GM12878 (cell line): Measurements from ENCODE around the gene FBXO4. TPM values are rescaled to one million over a fixed set of nuclear protein-coding genes. Genes with fewer than 3 reads are reported as not detected.

Experiments
- ATAC-seq: fragments of 200-7000 bp; cut with Tn5 transposase; 3 replicates; pipeline ENCODE4 v1.9.1; 2020; ENCODE audit warnings: mild to moderate bottlenecking, moderate library complexity
- BruUV-seq: library from RNA; stranded (reverse); fragments of 400-500 nt; replicated peaks from 2 replicates; lab custom pipeline; 2021; lab: Mats Ljungman, UMichigan
- CTCF ChIA-PET: fragments of 300-600 bp; sonication (Branson Sonifier 250); formaldehyde crosslinking; extraction: SDS; loops from one replicate; lab custom pipeline; 2021; ENCODE audit warnings: inconsistent platforms; lab: Yijun Ruan, JAX
- POLR2A ChIA-PET: fragments of 350-600 bp; formaldehyde crosslinking; extraction: SDS; loops from one replicate; lab custom pipeline; 2021; ENCODE audit warnings: inconsistent platforms; lab: Charles Lee
- RAD21 ChIA-PET: fragments of 300-600 bp; sonication (Branson Sonifier 250); formaldehyde crosslinking; loops from one replicate; lab custom pipeline; 2023; ENCODE audit warnings: antibody characterized with exemption; ENCODE audit not compliant: unreplicated experiment; lab: Charles Lee
- SMC1A ChIA-PET: fragments of 300-600 bp; sonication (Branson Sonifier 250); formaldehyde crosslinking; loops from one replicate; lab custom pipeline; 2023; ENCODE audit not compliant: unreplicated experiment, uncharacterized antibody; lab: Charles Lee
- DNase-seq: peaks from one replicate; pipeline ENCODE4 v3.0.0-alpha.2; 2011; ENCODE audit warnings: low read depth, low spot score
- FAIRE-seq: peaks from 3 replicates; lab custom pipeline; 2011; peaks lifted over from hg19 to GRCh38; lab: Jason Lieb, UNC
- H2AFZ ChIP-seq: 2 replicates; pipeline ENCODE4 v1.6.0; 2011; ENCODE audit warnings: low read depth, low read length, control low read depth; ENCODE audit not compliant: control insufficient read depth
- H3K27ac ChIP-seq: 2 replicates; pipeline ENCODE4 v1.5.1; 2011; ENCODE audit warnings: control low read depth; ENCODE audit not compliant: control insufficient read depth, insufficient read depth
- H3K27me3 ChIP-seq, 2 experiments: replicated peaks in 1 of 2; 2 replicates each; pipeline versions ENCODE4 v1.6.0 to v1.6.1; 2011; ENCODE audit warnings: low read length in 1 of 2; ENCODE audit not compliant: control insufficient read depth in 2 of 2, insufficient read depth in 2 of 2
- H3K36me3 ChIP-seq, 2 experiments: 2 replicates each; pipeline ENCODE4 v1.5.1; 2011; ENCODE audit warnings: low read length in 1 of 2; ENCODE audit not compliant: control insufficient read depth in 2 of 2, insufficient read depth in 2 of 2
- H3K4me1 ChIP-seq: 2 replicates; pipeline ENCODE4 v1.6.1; 2011; ENCODE audit warnings: mild to moderate bottlenecking, low read length, moderate library complexity, mixed read lengths; ENCODE audit not compliant: control insufficient read depth, insufficient read depth
- H3K4me2 ChIP-seq: 2 replicates; pipeline ENCODE4 v1.6.0; 2011; ENCODE audit warnings: control low read depth; ENCODE audit not compliant: control insufficient read depth, insufficient read depth
- H3K4me3 ChIP-seq: fragments of 200-600 bp; sonication (generic); 2 replicates; pipeline ENCODE4 v1.5.1; 2016
- H3K79me2 ChIP-seq: 2 replicates; pipeline ENCODE4 v1.6.0; 2011; ENCODE audit warnings: low read length; ENCODE audit not compliant: control insufficient read depth, insufficient read depth
- H3K9ac ChIP-seq: 2 replicates; pipeline ENCODE4 v1.8.0; 2011; ENCODE audit warnings: low read length, control low read depth, mixed read lengths; ENCODE audit not compliant: control insufficient read depth, insufficient read depth
- H3K9me3 ChIP-seq: replicated peaks from 3 replicates; pipeline ENCODE4 v1.5.1; 2011; ENCODE audit warnings: mild to moderate bottlenecking, low read length; ENCODE audit not compliant: control insufficient read depth, insufficient read depth
- H4K20me1 ChIP-seq: 2 replicates; pipeline ENCODE4 v1.6.0; 2011; ENCODE audit not compliant: control insufficient read depth, insufficient read depth
- BCL11A ChIP-seq: IDR thresholded peaks from 2 replicates; pipeline ENCODE4 v1.6.1; 2011; ENCODE audit warnings: low read depth, low read length
- CREM ChIP-seq: IDR thresholded peaks from 2 replicates; pipeline ENCODE4 v1.6.1; 2014; ENCODE audit warnings: antibody characterized with exemption, low read depth
- KDM1A ChIP-seq: fragments of 200-600 bp; sonication (generic); IDR thresholded peaks from 2 replicates; pipeline ENCODE4 v1.6.1; 2016; ENCODE audit warnings: borderline replicate concordance
- LARP7 ChIP-seq: fragments of 450-650 bp; IDR thresholded peaks from 2 replicates; pipeline ENCODE4 v1.6.1; 2017; ENCODE audit warnings: mild to moderate bottlenecking
- PML ChIP-seq: IDR thresholded peaks from 2 replicates; pipeline ENCODE4 v1.6.1; 2012; ENCODE audit warnings: low read length, inconsistent platforms
- YBX1 ChIP-seq: fragments of 450-650 bp; IDR thresholded peaks from 2 replicates; pipeline ENCODE4 v1.6.1; 2016; ENCODE audit warnings: antibody characterized with exemption
- ZNF384 ChIP-seq: IDR thresholded peaks from 2 replicates; pipeline ENCODE4 v1.6.1; 2012; ENCODE audit warnings: low read depth, mild to moderate bottlenecking, low read length, improper control_type of control experiment, borderline replicate concordance
- ZSCAN29 ChIP-seq: fragments of 450-650 bp; IDR thresholded peaks from 2 replicates; pipeline ENCODE4 v1.6.1; 2017; ENCODE audit warnings: mild to moderate bottlenecking, moderate library complexity
- WGBS: methylation state at CpG from one replicate; pipeline ENCODE4 v1.1.6; 2016; ENCODE audit warnings: low lambda C conversion rate; ENCODE audit not compliant: insufficient replicate concordance, insufficient coverage; ENCODE audit errors: missing lambda C conversion rate; 5-methylcytosine and 5-hydroxymethylcytosine counted together
- in situ Hi-C: fragments of 300-500 bp; cut with MboI; formaldehyde crosslinking; loops from 9 replicates; pipeline ENCODE4 v1.14.3; 2018; ENCODE audit warnings: mixed read lengths
- intact Hi-C: fragments of 100-400 bp; cut with micrococcal nuclease; formaldehyde crosslinking; loops from one replicate; pipeline ENCODE4 v1.14.2; 2022; ENCODE audit not compliant: unreplicated experiment
- polyA plus RNA-seq, 11 experiments: library from polyadenylated mRNA; depleted of rRNA in 4 of 11; unstranded in 6 of 11; stranded (reverse) in 5 of 11; fragments of >200 nt; fragmentation: Nextera tagmentation in 4 of 11; fragmentation: Illumina TruSeq in 1 of 11; extraction: Ambion mirVana in 4 of 11; extraction: Trizol in 1 of 11; gene quantifications; 1 replicate in 1 of 11; 2 replicates in 10 of 11; pipeline versions ENCODE4 v1.2.1 to v1.2.3, GENCODE V29; 2011 to 2016; ENCODE audit warnings: inconsistent platforms in 2 of 11, missing spikeins in 2 of 11, low read depth in 1 of 11
- total RNA-seq, 4 experiments: library from RNA; depleted of rRNA in 3 of 4; stranded (reverse); fragments of >200 nt in 3 of 4; fragmentation: Illumina TruSeq in 1 of 4; extraction: Trizol in 1 of 4; gene quantifications; 2 replicates each; pipeline versions ENCODE4 v1.2.1 to v1.2.3, GENCODE V29; 2013 to 2021
- TF ChIP-seq, protein P1 (sequence below): IDR thresholded peaks from 2 replicates; pipeline ENCODE4 v1.6.1; 2011; ENCODE audit warnings: borderline replicate concordance, low read depth, mild to moderate bottlenecking, moderate library complexity, low read length; ENCODE audit not compliant: insufficient read depth, poor library complexity, severe bottlenecking
- TF ChIP-seq, protein P2 (sequence below): fragments of 450-650 bp; formaldehyde crosslinking; IDR thresholded peaks from 2 replicates; pipeline ENCODE4 v1.4.0; 2020; ENCODE audit warnings: mild to moderate bottlenecking, moderate library complexity

Gene FBXO4
- total and polyA plus RNA-seq, 10 of the 15 experiments (the other 5 are each of a cell fraction or from before 2014, with no cell fraction given): 7.2 to 30.5 (median 19.6) TPM

DNA sequence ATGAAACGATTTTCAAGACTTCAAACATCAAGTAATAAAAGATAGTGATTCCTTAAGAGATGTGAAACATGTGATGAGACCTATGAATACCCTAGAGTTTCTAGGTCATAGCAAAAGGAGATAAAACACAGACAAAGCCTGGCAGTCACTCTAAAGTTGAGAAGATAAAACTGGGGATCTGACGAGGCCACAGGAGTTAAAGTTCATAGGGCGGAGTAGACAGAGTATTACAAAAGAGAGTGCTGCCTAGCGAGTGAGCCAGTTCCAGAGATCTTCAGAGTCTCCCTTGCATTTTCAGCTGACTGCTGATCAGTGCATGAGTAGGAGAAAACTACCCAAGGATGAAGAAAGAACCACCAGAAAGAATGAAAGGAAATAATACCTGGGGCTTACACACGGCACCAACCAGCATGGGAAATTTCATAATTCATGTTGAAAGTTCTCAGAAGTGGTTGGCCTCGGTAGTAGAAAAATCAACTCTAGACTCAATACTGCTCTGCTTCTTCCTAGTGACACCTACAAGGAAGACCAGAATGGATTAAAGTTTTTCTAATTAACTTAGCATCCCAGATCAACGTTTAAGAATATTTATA lies 30.4 kb downstream of the FBXO4 start (continued):
- no peak for TF ChIP-seq LARP7
- no peak for TF ChIP-seq PML
- TF ChIP-seq, protein P1, sequence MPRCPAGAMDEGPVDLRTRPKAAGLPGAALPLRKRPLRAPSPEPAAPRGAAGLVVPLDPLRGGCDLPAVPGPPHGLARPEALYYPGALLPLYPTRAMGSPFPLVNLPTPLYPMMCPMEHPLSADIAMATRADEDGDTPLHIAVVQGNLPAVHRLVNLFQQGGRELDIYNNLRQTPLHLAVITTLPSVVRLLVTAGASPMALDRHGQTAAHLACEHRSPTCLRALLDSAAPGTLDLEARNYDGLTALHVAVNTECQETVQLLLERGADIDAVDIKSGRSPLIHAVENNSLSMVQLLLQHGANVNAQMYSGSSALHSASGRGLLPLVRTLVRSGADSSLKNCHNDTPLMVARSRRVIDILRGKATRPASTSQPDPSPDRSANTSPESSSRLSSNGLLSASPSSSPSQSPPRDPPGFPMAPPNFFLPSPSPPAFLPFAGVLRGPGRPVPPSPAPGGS: no peak
- TF ChIP-seq ZNF384: no peak
- no peak for TF ChIP-seq YBX1
- TF ChIP-seq, protein P2, sequence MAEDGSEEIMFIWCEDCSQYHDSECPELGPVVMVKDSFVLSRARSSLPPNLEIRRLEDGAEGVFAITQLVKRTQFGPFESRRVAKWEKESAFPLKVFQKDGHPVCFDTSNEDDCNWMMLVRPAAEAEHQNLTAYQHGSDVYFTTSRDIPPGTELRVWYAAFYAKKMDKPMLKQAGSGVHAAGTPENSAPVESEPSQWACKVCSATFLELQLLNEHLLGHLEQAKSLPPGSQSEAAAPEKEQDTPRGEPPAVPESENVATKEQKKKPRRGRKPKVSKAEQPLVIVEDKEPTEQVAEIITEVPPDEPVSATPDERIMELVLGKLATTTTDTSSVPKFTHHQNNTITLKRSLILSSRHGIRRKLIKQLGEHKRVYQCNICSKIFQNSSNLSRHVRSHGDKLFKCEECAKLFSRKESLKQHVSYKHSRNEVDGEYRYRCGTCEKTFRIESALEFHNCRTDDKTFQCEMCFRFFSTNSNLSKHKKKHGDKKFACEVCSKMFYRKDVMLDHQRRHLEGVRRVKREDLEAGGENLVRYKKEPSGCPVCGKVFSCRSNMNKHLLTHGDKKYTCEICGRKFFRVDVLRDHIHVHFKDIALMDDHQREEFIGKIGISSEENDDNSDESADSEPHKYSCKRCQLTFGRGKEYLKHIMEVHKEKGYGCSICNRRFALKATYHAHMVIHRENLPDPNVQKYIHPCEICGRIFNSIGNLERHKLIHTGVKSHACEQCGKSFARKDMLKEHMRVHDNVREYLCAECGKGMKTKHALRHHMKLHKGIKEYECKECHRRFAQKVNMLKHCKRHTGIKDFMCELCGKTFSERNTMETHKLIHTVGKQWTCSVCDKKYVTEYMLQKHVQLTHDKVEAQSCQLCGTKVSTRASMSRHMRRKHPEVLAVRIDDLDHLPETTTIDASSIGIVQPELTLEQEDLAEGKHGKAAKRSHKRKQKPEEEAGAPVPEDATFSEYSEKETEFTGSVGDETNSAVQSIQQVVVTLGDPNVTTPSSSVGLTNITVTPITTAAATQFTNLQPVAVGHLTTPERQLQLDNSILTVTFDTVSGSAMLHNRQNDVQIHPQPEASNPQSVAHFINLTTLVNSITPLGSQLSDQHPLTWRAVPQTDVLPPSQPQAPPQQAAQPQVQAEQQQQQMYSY: no peak

DNA sequence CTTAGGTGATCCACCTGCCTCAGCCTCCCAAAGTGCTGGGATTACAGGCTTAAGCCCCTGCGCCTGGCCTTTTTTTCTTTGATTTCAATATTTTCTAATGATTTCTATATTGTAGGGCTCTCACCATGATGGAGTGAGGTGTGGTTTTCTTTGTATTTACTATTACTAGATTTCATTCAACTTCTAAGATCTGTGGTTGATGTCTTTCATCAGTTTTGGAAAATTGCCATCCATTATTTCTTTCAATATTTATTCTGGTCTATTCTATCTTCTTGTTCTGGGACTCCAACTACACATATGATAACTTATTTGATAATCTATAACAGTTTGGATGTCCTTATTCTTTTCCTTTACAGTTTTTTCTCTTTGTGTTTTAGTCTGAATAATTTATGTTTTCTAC lies 31.9 kb downstream of the FBXO4 start:
- no peak overlapping the region for H3K4me2 ChIP-seq
- POLR2A ChIA-PET: no interaction called here
- ATAC-seq: no peak
- no peak overlapping the region for H3K4me3 ChIP-seq
- no peaks in the 10 kb centered on the region for H3K79me2 ChIP-seq
- no peak for FAIRE-seq
- H3K9me3 ChIP-seq: no peaks in the 10 kb centered on the region; the same call in 2 of the 3 replicates
- SMC1A ChIA-PET: no interaction called here
- 89% methylated on average over 1 of the region's 1 CpG for WGBS
- CTCF ChIA-PET: no interaction called here
- DNase-seq: no peak
- RAD21 ChIA-PET: no interaction called here
- H2AFZ ChIP-seq: no peak overlapping the region
- intact Hi-C loops: no loop called here
- in situ Hi-C loops: no loop called here
- no peaks in the 10 kb centered on the region for H3K4me1 ChIP-seq
- no TSS peak for BruUV-seq
- TF ChIP-seq CREM: no peak
- no peak for TF ChIP-seq KDM1A
- no peak for TF ChIP-seq ZSCAN29
- no peak for TF ChIP-seq BCL11A
- no peaks in the 10 kb centered on the region for H3K27me3 ChIP-seq
- H3K27ac ChIP-seq: no peak overlapping the region
- no peaks in the 10 kb centered on the region for H3K36me3 ChIP-seq
- H4K20me1 ChIP-seq: no peaks in the 10 kb centered on the region
- no peak overlapping the region for H3K9ac ChIP-seq
